ENCODE measurements around the gene FEZF2. TPM values are rescaled to one million over a fixed set of nuclear protein-coding genes. Genes with fewer than 3 reads are reported as not detected.

Gene FEZF2
- total RNA-seq, 1 experiment from 2014 or later, result not detected

- Mint-ChIP-seq H3K36me3 (no peaks in the 10 kb centered on the region), H3K9me3 (peaks cover 6% of the 10 kb centered on the region), H3K27me3 (ENCODE audit: low read depth) (peaks cover 68% of the 10 kb centered on the region), H3K27ac (no peak overlapping the region), H3K4me3 (no peak overlapping the region), H3K4me1 (peaks cover 44% of the 10 kb centered on the region)
- POLR2A ChIA-PET, result no interaction called here
- CTCF ChIA-PET, result interaction anchor here (1.6 kb wide), 1 partner anchor 191 kb away, joined by 3 read pairs; no protein-coding TSS in a partner anchor
- no peak for DNase-seq (ENCODE audit: low spot score)
- ATAC-seq, result no peak
- TF ChIP-seq ZBTB43 (CRISPR knock-in tag; IDR thresholded peaks at IDR 0.05), result no peak
- no peak for TF ChIP-seq NFE2L1 (CRISPR knock-in tag; IDR thresholded peaks at IDR 0.05)
- TF ChIP-seq NR2C2 (CRISPR knock-in tag; IDR thresholded peaks at IDR 0.05), result no peak
Observed at GRCh38 chr3:62364191-62364590, 9.2 kb downstream of the FEZF2 start.

GRCh38 chr3:62363275-62363674, 10.1 kb downstream of the FEZF2 start:
- CTCF ChIA-PET, result no interaction called here

GRCh38 chr3:62361824-62362223, 11.5 kb downstream of the FEZF2 start:
- H3K9me3 Mint-ChIP-seq, result peaks cover 6% of the 10 kb centered on the region
- ATAC-seq, result peak; percentile 77
- ChIA-PET CTCF (no interaction called here), POLR2A (no interaction called here)
- peak; percentile 33 for DNase-seq (ENCODE audit: low spot score)
- peaks cover 23% of the 10 kb centered on the region for H3K4me1 Mint-ChIP-seq
- H3K36me3 Mint-ChIP-seq, result no peaks in the 10 kb centered on the region
- H3K4me3 Mint-ChIP-seq, result no peak overlapping the region
- H3K27ac Mint-ChIP-seq, result no peak overlapping the region
- peaks cover 45% of the 10 kb centered on the region for H3K27me3 Mint-ChIP-seq (ENCODE audit: low read depth)
- no peak for TF ChIP-seq E2F1 (CRISPR knock-in tag; IDR thresholded peaks at IDR 0.05)
- no peak for TF ChIP-seq ETV6 (CRISPR knock-in tag; IDR thresholded peaks at IDR 0.05)
- TF ChIP-seq ZSCAN18 (CRISPR knock-in tag; IDR thresholded peaks at IDR 0.05), result no peak
- no peak for TF ChIP-seq ZNF263 (CRISPR knock-in tag; IDR thresholded peaks at IDR 0.05; ENCODE audit: low read depth)
- no peak for TF ChIP-seq FOXJ3 (CRISPR knock-in tag; IDR thresholded peaks at IDR 0.05; ENCODE audit: borderline replicate concordance)
- TF ChIP-seq AR (CRISPR knock-in tag; IDR thresholded peaks at IDR 0.05), result no peak
- no peak for TF ChIP-seq ZBTB43 (CRISPR knock-in tag; IDR thresholded peaks at IDR 0.05)
- peak; percentile 54 for TF ChIP-seq NFYB (CRISPR knock-in tag; conservative IDR thresholded peaks at IDR 0.05; ENCODE audit: low read depth)
- TF ChIP-seq GTF2I (CRISPR knock-in tag; conservative IDR thresholded peaks at IDR 0.05), result no peak
- TF ChIP-seq ZNF532 (CRISPR knock-in tag; IDR thresholded peaks at IDR 0.05; ENCODE audit: borderline replicate concordance), result no peak
- no peak for TF ChIP-seq TP53 (CRISPR knock-in tag; IDR thresholded peaks at IDR 0.05)

More at GRCh38 chr3:62363275-62363674, 10.1 kb downstream of the FEZF2 start:
- Mint-ChIP-seq H3K36me3 (no peaks in the 10 kb centered on the region), H3K4me1 (peaks cover 38% of the 10 kb centered on the region), H3K27ac (no peak overlapping the region), H3K27me3 (ENCODE audit: low read depth) (peaks cover 59% of the 10 kb centered on the region), H3K9me3 (peaks cover 6% of the 10 kb centered on the region), H3K4me3 (no peak overlapping the region)
- peak; percentile 55; the same call in 1 of the 2 replicates for TF ChIP-seq ZNF121 (CRISPR knock-in tag; IDR thresholded peaks at IDR 0.05)
- TF ChIP-seq ZNF512 (CRISPR knock-in tag; IDR thresholded peaks at IDR 0.05; ENCODE audit: borderline replicate concordance), result no peak
- no peak for DNase-seq (ENCODE audit: low spot score)
- ATAC-seq, result no peak
- POLR2A ChIA-PET, result no interaction called here

All from WTC11 (cell line).